K562 (cell line): ENCODE measurements around the gene PPP1R36. TPM values are rescaled to one million over a fixed set of nuclear protein-coding genes. Genes with fewer than 3 reads are reported as not detected.

Source experiments
- ATAC-seq: fragments of 200-7000 bp; cut with Tn5 transposase; 3 replicates; pipeline ENCODE4 v1.9.1; 2020; ENCODE audit warnings: moderate library complexity
- BruUV-seq: library from RNA; stranded (reverse); fragments of 400-500 nt; replicated peaks from 2 replicates; lab custom pipeline; 2021; lab: Mats Ljungman, UMichigan
- CTCF ChIA-PET: fragments of 300-600 bp; formaldehyde crosslinking; extraction: SDS; loops from one replicate; lab custom pipeline; 2021; ENCODE audit warnings: low intra/inter-chr PET ratio; lab: Yijun Ruan, JAX
- POLR2A ChIA-PET: fragments of 300-600, 350-650 bp; sonication (Branson Sonifier 250); formaldehyde crosslinking; extraction: SDS; loops from one replicate; lab custom pipeline; 2021; ENCODE audit warnings: antibody characterized with exemption, inconsistent platforms; lab: Yijun Ruan, JAX
- DNase-seq, 4 experiments: peaks; one replicate each; pipeline versions ENCODE4 v3.0.0 to v3.0.0-alpha.2; 2011 to 2018; ENCODE audit warnings: low spot score in 3 of 4, mixed read lengths in 3 of 4; ENCODE audit errors: extremely low read depth in 1 of 4
- FAIRE-seq: peaks from 2 replicates; lab custom pipeline; 2011; peaks lifted over from hg19 to GRCh38; lab: Jason Lieb, UNC
- H2AFZ ChIP-seq: 2 replicates; pipeline ENCODE4 v1.6.0; 2011; ENCODE audit warnings: low read depth, low read length, control low read depth, inconsistent platforms
- H3K27ac ChIP-seq: fragments of 200-600 bp; 3 replicates; pipeline ENCODE4 v1.8.0; 2011; ENCODE audit warnings: low read depth, mild to moderate bottlenecking, control low read depth, inconsistent platforms, low read length, moderate library complexity, mixed read lengths; ENCODE audit errors: extremely low read depth
- H3K27me3 ChIP-seq, 2 experiments: fragments of 300-600 bp in 1 of 2; 2 replicates in 1 of 2; 3 replicates in 1 of 2; pipeline versions ENCODE4 v1.6.0 to v1.8.0; 2011; ENCODE audit warnings: inconsistent platforms in 2 of 2, low read length in 2 of 2, mild to moderate bottlenecking in 1 of 2, mixed read lengths in 1 of 2, moderate library complexity in 1 of 2; ENCODE audit not compliant: control insufficient read depth in 2 of 2, insufficient read depth in 2 of 2
- H3K36me3 ChIP-seq: fragments of 300-600 bp; 3 replicates; pipeline ENCODE4 v1.8.0; 2011; ENCODE audit warnings: mild to moderate bottlenecking, low read length, inconsistent platforms; ENCODE audit not compliant: control insufficient read depth, insufficient read depth
- H3K4me1 ChIP-seq, 2 experiments: fragments of 200-600 bp in 1 of 2; replicated peaks in 1 of 2; 2 replicates in 1 of 2; 3 replicates in 1 of 2; pipeline versions ENCODE4 v1.5.1 to v1.8.0; 2011; ENCODE audit warnings: inconsistent platforms in 2 of 2, low read length in 2 of 2, mild to moderate bottlenecking in 1 of 2, mixed read lengths in 1 of 2, moderate library complexity in 1 of 2; ENCODE audit not compliant: control insufficient read depth in 2 of 2, insufficient read depth in 2 of 2
- H3K4me2 ChIP-seq: 2 replicates; pipeline ENCODE4 v1.6.1; 2011; ENCODE audit warnings: low read length, control low read depth, inconsistent platforms, mixed read lengths; ENCODE audit not compliant: insufficient read depth
- H3K4me3 ChIP-seq: fragments of 200-600 bp; sonication (generic), shearing (Covaris generic); 2 replicates; pipeline ENCODE4 v1.5.1; 2016; ENCODE audit warnings: control low read depth, inconsistent platforms
- H3K79me2 ChIP-seq: fragments of 200-600 bp; 3 replicates; pipeline ENCODE4 v1.8.0; 2011; ENCODE audit warnings: low read length, inconsistent platforms; ENCODE audit not compliant: control insufficient read depth, insufficient read depth
- H3K9ac ChIP-seq, 2 experiments: 2 replicates each; pipeline versions ENCODE4 v1.6.0 to v1.6.1; 2011; ENCODE audit warnings: low read depth in 2 of 2, low read length in 2 of 2, control low read depth in 1 of 2, inconsistent platforms in 1 of 2, mild to moderate bottlenecking in 1 of 2, mixed read lengths in 1 of 2; ENCODE audit not compliant: insufficient read depth in 1 of 2
- H3K9me1 ChIP-seq: one replicate; pipeline ENCODE4 v1.6.0; 2011; ENCODE audit warnings: inconsistent platforms, mild to moderate bottlenecking, low read length, moderate library complexity; ENCODE audit not compliant: control insufficient read depth, insufficient read depth
- H3K9me3 ChIP-seq: replicated peaks from 2 replicates; pipeline ENCODE4 v1.5.1; 2011; ENCODE audit warnings: low read depth, low read length, inconsistent platforms; ENCODE audit not compliant: control insufficient read depth, insufficient read depth
- H4K20me1 ChIP-seq: replicated peaks from 2 replicates; pipeline ENCODE4 v1.6.1; 2011; ENCODE audit warnings: low read length, inconsistent platforms, mixed read lengths; ENCODE audit not compliant: control insufficient read depth, insufficient read depth
- ILK ChIP-seq: fragments of 450-650 bp; IDR thresholded peaks from 2 replicates; pipeline ENCODE4 v1.6.1; 2016; ENCODE audit warnings: missing genetic modification characterization, low read depth, mild to moderate bottlenecking, missing compliant biosample characterization, moderate library complexity, borderline replicate concordance
- NFATC3 ChIP-seq: fragments of 450-650 bp; IDR thresholded peaks from 2 replicates; pipeline ENCODE4 v1.6.1; 2017; ENCODE audit warnings: mild to moderate bottlenecking
- NFIC ChIP-seq: fragments of 450-650 bp; IDR thresholded peaks from 2 replicates; pipeline ENCODE4 v1.6.1; 2017; ENCODE audit warnings: mild to moderate bottlenecking, inconsistent platforms
- ZNF174 ChIP-seq: fragments of 250-450 bp; sonication (Bioruptor Pico); IDR thresholded peaks from 2 replicates; pipeline ENCODE4 v1.4.0; 2020; ENCODE audit warnings: mild to moderate bottlenecking
- WGBS: fragments of 100-300 bp; shearing (Covaris generic); methylation state at CpG from one replicate; pipeline ENCODE4 v1.1.6; 2016; ENCODE audit warnings: low coverage, mixed read lengths; ENCODE audit not compliant: insufficient coverage; ENCODE audit errors: missing lambda C conversion rate; 5-methylcytosine and 5-hydroxymethylcytosine counted together
- in situ Hi-C: fragments of 300-500 bp; cut with MboI; formaldehyde crosslinking; loops from 4 replicates; pipeline ENCODE4 v1.15.0; 2018; ENCODE audit warnings: inconsistent platforms, mixed read lengths
- intact Hi-C: fragments of 100-400 bp; cut with micrococcal nuclease; formaldehyde crosslinking; loops from 2 replicates; pipeline ENCODE4 v1.14.2; 2022
- polyA plus RNA-seq, 8 experiments: library from polyadenylated mRNA; depleted of rRNA in 4 of 8; stranded (reverse) in 5 of 8; unstranded in 3 of 8; fragments of >200 nt; fragmentation: Nextera tagmentation in 2 of 8; fragmentation: Illumina TruSeq in 1 of 8; extraction: Ambion mirVana in 2 of 8; extraction: Trizol in 1 of 8; gene quantifications; 2 replicates each; pipeline versions ENCODE4 v1.2.1 to v1.2.3, GENCODE V29; 2011 to 2014; ENCODE audit warnings: inconsistent platforms in 1 of 8, missing spikeins in 1 of 8
- total RNA-seq, 7 experiments: library from RNA; depleted of rRNA in 6 of 7; stranded (reverse); fragments of >200 nt in 6 of 7; fragmentation: Illumina TruSeq in 2 of 7; extraction: Trizol in 2 of 7; gene quantifications; 2 replicates each; pipeline versions ENCODE4 v1.2.1 to v1.2.3, GENCODE V29; 2011 to 2021; ENCODE audit warnings: low replicate concordance in 1 of 7
- TF ChIP-seq, protein P1 (sequence below): IDR thresholded peaks from 2 replicates; pipeline ENCODE4 v1.6.1; 2011; ENCODE audit warnings: borderline replicate concordance, low read depth, mild to moderate bottlenecking, moderate library complexity, low read length; ENCODE audit not compliant: insufficient read depth, poor library complexity, severe bottlenecking
- TF ChIP-seq, protein P2 (sequence below): sonication (generic); formaldehyde crosslinking; IDR thresholded peaks from 2 replicates; pipeline ENCODE4 v1.8.0; 2022; ENCODE audit warnings: mild to moderate bottlenecking, missing genetic modification reagents, borderline replicate concordance

PPP1R36 gene
- total and polyA plus RNA-seq, 9 of the 15 experiments (the other 6 are each of a cell fraction or from before 2014, with no cell fraction given), result 0.29 TPM; not detected in 8

- ChIA-PET CTCF (no interaction called here), POLR2A (no interaction called here)
- no peaks in the 10 kb centered on the region for H4K20me1 ChIP-seq
- TF ChIP-seq, protein P1, sequence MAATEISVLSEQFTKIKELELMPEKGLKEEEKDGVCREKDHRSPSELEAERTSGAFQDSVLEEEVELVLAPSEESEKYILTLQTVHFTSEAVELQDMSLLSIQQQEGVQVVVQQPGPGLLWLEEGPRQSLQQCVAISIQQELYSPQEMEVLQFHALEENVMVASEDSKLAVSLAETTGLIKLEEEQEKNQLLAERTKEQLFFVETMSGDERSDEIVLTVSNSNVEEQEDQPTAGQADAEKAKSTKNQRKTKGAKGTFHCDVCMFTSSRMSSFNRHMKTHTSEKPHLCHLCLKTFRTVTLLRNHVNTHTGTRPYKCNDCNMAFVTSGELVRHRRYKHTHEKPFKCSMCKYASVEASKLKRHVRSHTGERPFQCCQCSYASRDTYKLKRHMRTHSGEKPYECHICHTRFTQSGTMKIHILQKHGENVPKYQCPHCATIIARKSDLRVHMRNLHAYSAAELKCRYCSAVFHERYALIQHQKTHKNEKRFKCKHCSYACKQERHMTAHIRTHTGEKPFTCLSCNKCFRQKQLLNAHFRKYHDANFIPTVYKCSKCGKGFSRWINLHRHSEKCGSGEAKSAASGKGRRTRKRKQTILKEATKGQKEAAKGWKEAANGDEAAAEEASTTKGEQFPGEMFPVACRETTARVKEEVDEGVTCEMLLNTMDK, result no peak
- TF ChIP-seq ILK (tag) (no peak), NFIC (no peak), NFATC3 (no peak), ZNF174 (CRISPR knock-in tag) (no peak)
- TF ChIP-seq, protein P2, sequence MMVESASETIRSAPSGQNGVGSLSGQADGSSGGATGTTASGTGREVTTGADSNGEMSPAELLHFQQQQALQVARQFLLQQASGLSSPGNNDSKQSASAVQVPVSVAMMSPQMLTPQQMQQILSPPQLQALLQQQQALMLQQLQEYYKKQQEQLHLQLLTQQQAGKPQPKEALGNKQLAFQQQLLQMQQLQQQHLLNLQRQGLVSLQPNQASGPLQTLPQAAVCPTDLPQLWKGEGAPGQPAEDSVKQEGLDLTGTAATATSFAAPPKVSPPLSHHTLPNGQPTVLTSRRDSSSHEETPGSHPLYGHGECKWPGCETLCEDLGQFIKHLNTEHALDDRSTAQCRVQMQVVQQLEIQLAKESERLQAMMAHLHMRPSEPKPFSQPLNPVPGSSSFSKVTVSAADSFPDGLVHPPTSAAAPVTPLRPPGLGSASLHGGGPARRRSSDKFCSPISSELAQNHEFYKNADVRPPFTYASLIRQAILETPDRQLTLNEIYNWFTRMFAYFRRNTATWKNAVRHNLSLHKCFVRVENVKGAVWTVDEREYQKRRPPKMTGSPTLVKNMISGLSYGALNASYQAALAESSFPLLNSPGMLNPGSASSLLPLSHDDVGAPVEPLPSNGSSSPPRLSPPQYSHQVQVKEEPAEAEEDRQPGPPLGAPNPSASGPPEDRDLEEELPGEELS (CRISPR knock-in tag), result no peak
- BruUV-seq, result no TSS peak
- H3K9ac ChIP-seq, result no peak overlapping the region
- H2AFZ ChIP-seq, result no peak overlapping the region
- no peaks in the 10 kb centered on the region; the same call in 1 of the 2 replicates for H3K9me3 ChIP-seq
- no peak overlapping the region for H3K27ac ChIP-seq
- no peaks in the 10 kb centered on the region for H3K79me2 ChIP-seq
- DNase-seq (no peak), FAIRE-seq (no peak), ATAC-seq (no peak)
- 73% methylated on average over 35 of the region's 73 CpGs for WGBS
- in situ Hi-C loops (no loop called here), intact Hi-C loops (no loop called here)
- H3K4me3 ChIP-seq, result no peak overlapping the region
- no peak overlapping the region for H3K4me2 ChIP-seq
- no peaks in the 10 kb centered on the region for H3K36me3 ChIP-seq
- peaks cover 0 to 8% of the 10 kb centered on the region in 2 experiments; a peak in 1 of 5 replicates for H3K4me1 ChIP-seq
- H3K27me3 ChIP-seq, result peaks cover 2 to 7% of the 10 kb centered on the region in 2 experiments; a peak in 1 of 5 replicates
- no peaks in the 10 kb centered on the region for H3K9me1 ChIP-seq
Measured at GRCh38 chr14:64541261-64541971, 8.3 kb upstream of the PPP1R36 start.
